Nephron progenitor cell (in vitro differentiated cells): Measurements from ENCODE around the gene ROBO2.

Source experiments
- DNase-seq: peaks from one replicate; pipeline ENCODE4 v3.0.0; 2021
- H3K27ac Mint-ChIP-seq: 2 replicates; pipeline ENCODE4 v1.8.0; 2021; ENCODE audit warnings: mild to moderate bottlenecking, moderate library complexity, mixed read lengths
- H3K27me3 Mint-ChIP-seq: 2 replicates; pipeline ENCODE4 v1.8.0; 2021; ENCODE audit warnings: mild to moderate bottlenecking, low read depth, mixed read lengths; ENCODE audit not compliant: poor library complexity
- H3K36me3 Mint-ChIP-seq: 2 replicates; pipeline ENCODE4 v1.8.0; 2021; ENCODE audit warnings: low read depth, mixed read lengths
- H3K4me1 Mint-ChIP-seq: 2 replicates; pipeline ENCODE4 v1.8.0; 2021; ENCODE audit warnings: mixed read lengths
- H3K4me3 Mint-ChIP-seq: 2 replicates; pipeline ENCODE4 v1.8.0; 2021; ENCODE audit warnings: mild to moderate bottlenecking, moderate library complexity, mixed read lengths
- H3K9me3 Mint-ChIP-seq: 2 replicates; pipeline ENCODE4 v1.8.0; 2021; ENCODE audit warnings: mild to moderate bottlenecking, moderate library complexity, mixed read lengths
- CTCF ChIP-seq: fragments of 200-600 bp; sonication (generic); IDR thresholded peaks from 2 replicates; pipeline ENCODE4 v1.5.0; 2021; ENCODE audit warnings: antibody characterized with exemption

Gene ROBO2

DNA sequence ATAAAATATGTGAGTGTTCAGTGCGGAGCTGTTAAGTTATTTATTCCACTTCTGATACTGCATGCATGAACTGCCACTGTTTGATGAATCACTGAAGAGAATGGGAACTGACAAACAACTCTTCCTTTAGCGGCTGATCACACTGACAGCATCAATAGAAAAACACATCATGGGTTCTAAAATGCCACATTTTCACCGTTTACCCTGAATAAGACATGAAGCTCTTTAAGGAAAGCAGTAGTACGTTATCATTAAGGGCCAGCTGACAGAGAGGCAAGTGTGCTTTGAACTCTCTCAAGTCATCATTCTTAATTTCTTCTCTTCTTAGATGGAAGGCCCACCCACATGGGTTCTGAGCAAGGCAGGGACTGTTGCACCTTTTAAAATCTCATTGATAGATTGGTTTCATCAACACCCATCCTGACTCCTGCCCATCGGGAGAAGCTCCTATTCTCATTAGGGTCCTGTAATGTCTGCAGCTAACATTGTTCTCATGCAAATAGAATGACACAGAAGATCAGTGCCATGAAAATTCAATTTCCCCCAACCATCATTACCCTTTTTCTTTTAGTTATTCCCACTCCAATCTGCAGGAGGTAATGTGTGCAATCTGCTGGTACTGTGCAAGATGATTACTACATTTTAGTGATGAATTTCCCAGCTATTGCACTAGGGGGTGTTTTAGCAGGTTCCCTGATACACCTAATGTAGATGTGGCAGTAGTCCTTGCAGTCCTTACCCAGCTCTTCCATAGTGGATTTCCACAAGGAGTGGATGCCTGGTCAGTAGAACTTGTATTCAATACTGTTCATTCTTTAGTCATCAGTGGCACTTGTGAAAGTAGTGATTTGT is 119.1 kb downstream of the ROBO2 start:
- H3K36me3 Mint-ChIP-seq, result peaks cover 2% of the 10 kb centered on the region
- TF ChIP-seq CTCF, result peak; percentile 8
- H3K27ac Mint-ChIP-seq, result no peak overlapping the region
- H3K27me3 Mint-ChIP-seq, result no peaks in the 10 kb centered on the region
- H3K9me3 Mint-ChIP-seq, result peaks cover 2% of the 10 kb centered on the region
- H3K4me1 Mint-ChIP-seq, result peaks cover 35% of the 10 kb centered on the region
- no peak overlapping the region for H3K4me3 Mint-ChIP-seq
- no peak for DNase-seq

- no peak for TF ChIP-seq CTCF
- Mint-ChIP-seq H3K9me3 (peaks cover 4% of the 10 kb centered on the region), H3K4me1 (peaks cover 30% of the 10 kb centered on the region), H3K27me3 (no peaks in the 10 kb centered on the region), H3K4me3 (no peak overlapping the region), H3K27ac (no peak overlapping the region), H3K36me3 (peaks cover 4% of the 10 kb centered on the region)
- DNase-seq, result no peak
Measured at GRCh38 chr3:77160931-77161497, 121.1 kb downstream of the ROBO2 start.

GRCh38 chr3:77169823-77170222 is 129.9 kb downstream of the ROBO2 start:
- H3K27ac Mint-ChIP-seq, result no peak overlapping the region
- no peaks in the 10 kb centered on the region for H3K27me3 Mint-ChIP-seq
- H3K9me3 Mint-ChIP-seq, result no peaks in the 10 kb centered on the region
- no peaks in the 10 kb centered on the region for H3K36me3 Mint-ChIP-seq
- H3K4me1 Mint-ChIP-seq, result peaks cover 28% of the 10 kb centered on the region
- TF ChIP-seq CTCF, result no peak
- no peak overlapping the region for H3K4me3 Mint-ChIP-seq
- DNase-seq, result no peak

- Mint-ChIP-seq H3K9me3 (no peaks in the 10 kb centered on the region), H3K4me1 (peaks cover 28% of the 10 kb centered on the region), H3K27ac (no peak overlapping the region), H3K36me3 (no peaks in the 10 kb centered on the region), H3K27me3 (no peaks in the 10 kb centered on the region), H3K4me3 (no peak overlapping the region)
- no peak for DNase-seq
- TF ChIP-seq CTCF, result no peak
Measured at GRCh38 chr3:77171026-77171425, 131.1 kb downstream of the ROBO2 start.

GRCh38 chr3:77179762-77180161 is 139.9 kb downstream of the ROBO2 start:
- H3K36me3 Mint-ChIP-seq, result no peaks in the 10 kb centered on the region
- peaks cover 6% of the 10 kb centered on the region for H3K4me1 Mint-ChIP-seq
- TF ChIP-seq CTCF, result no peak
- no peaks in the 10 kb centered on the region for H3K9me3 Mint-ChIP-seq
- no peaks in the 10 kb centered on the region for H3K27me3 Mint-ChIP-seq
- H3K27ac Mint-ChIP-seq, result no peak overlapping the region
- DNase-seq, result no peak
- H3K4me3 Mint-ChIP-seq, result no peak overlapping the region

DNA sequence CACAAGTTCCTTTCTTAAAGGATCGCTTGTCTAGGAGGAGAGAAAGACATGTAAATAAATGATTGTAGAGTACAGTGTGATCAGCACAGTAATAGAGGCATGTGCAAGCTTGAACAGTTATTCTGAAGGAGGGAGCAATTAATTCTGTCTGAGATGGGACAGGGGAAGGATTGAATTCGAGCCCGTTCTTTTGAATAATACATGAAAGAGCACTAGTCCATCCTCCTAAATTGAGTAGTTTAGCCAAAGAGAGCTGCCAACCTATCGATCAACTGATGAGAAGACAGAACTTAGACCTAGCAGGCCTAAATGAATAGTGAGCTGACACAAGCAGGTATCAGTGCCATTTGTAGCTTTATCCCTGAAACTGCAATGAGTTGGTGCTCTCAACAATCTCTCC is 142.4 kb downstream of the ROBO2 start:
- no peak overlapping the region for H3K4me3 Mint-ChIP-seq
- no peak for DNase-seq
- H3K36me3 Mint-ChIP-seq, result no peaks in the 10 kb centered on the region
- H3K4me1 Mint-ChIP-seq, result peaks cover 6% of the 10 kb centered on the region
- no peak overlapping the region for H3K27ac Mint-ChIP-seq
- TF ChIP-seq CTCF, result no peak
- H3K9me3 Mint-ChIP-seq, result no peaks in the 10 kb centered on the region
- no peaks in the 10 kb centered on the region for H3K27me3 Mint-ChIP-seq
